ENCODE results near the gene RAC2.
A peak's percentile ranks its signal among the peaks of the same experiment; 100 is the strongest.
"Not testable (repeated sequence)": the region's sequence is repeated elsewhere in the genome, so short reads cannot be mapped to it uniquely, and the experiment has no call there.

RAC2 gene

GRCh38 chr22:37254209-37254866 lies 10.3 kb upstream of the RAC2 start:
- no peak for DNase-seq

- DNase-seq, result no peak
Measured at GRCh38 chr22:37253126-37253660, 9.1 kb upstream of the RAC2 start.

GRCh38 chr22:37251836-37252235 lies 7.8 kb upstream of the RAC2 start:
- DNase-seq, result not testable (repeated sequence)

- DNase-seq, result no peak
Measured at GRCh38 chr22:37249986-37250385, 5.9 kb upstream of the RAC2 start.

- no peak for DNase-seq
Measured at GRCh38 chr22:37248251-37248650, 4.2 kb upstream of the RAC2 start.

GRCh38 chr22:37245740-37246139 lies 1.7 kb upstream of the RAC2 start:
- DNase-seq, result no peak

GRCh38 chr22:37244922-37245722 lies 1.1 kb upstream of the RAC2 start:
- no peak for DNase-seq

GRCh38 chr22:37243402-37244113 lies 511 bp downstream of the RAC2 start:
- no peak for DNase-seq

- peak; percentile 96 for DNase-seq
Measured at GRCh38 chr22:37242395-37242918, 1.6 kb downstream of the RAC2 start.

- DNase-seq, result peak; percentile 70
Measured at GRCh38 chr22:37241351-37242142, 2.5 kb downstream of the RAC2 start.

GRCh38 chr22:37240941-37241320 lies 3.1 kb downstream of the RAC2 start:
- DNase-seq, result peak; percentile 50

GRCh38 chr22:37240240-37240940 lies 3.7 kb downstream of the RAC2 start:
- no peak for DNase-seq

- DNase-seq, result no peak
Measured at GRCh38 chr22:37239336-37240239, 4.5 kb downstream of the RAC2 start.

GRCh38 chr22:37237371-37238268 lies 6.4 kb downstream of the RAC2 start:
- peak; percentile 27 for DNase-seq

GRCh38 chr22:37235897-37236607 lies 8.0 kb downstream of the RAC2 start:
- DNase-seq, result no peak

- peak; percentile 21 for DNase-seq
Measured at GRCh38 chr22:37234736-37235711, 9.0 kb downstream of the RAC2 start.

Measured in stimulated activated CD4-positive, alpha-beta T cell treated with anti-CD3 and anti-CD28 coated beads, Interleukin-15, amount 100 ng/mL, for 24 hours (primary cell).